Hippocampal formation (tissue), 2 donors: ENCODE results near the gene BBS10.
"Not testable (repeated sequence)": the region's sequence is repeated elsewhere in the genome, so short reads cannot be mapped to it uniquely, and the experiment has no call there.

ENCODE experiments used
- DNase-seq, 2 donors: peaks; one replicate each; lab custom pipeline; 2025; lab: John Stamatoyannopoulos, UW

Gene BBS10

GRCh38 chr12:76348079-76348901, at the start of gene BBS10:
Gene BBS10, minus strand, starts transcription at chr12:76348415. Its CDS starts 57 bp downstream, at chr12:76348358.
- DNase-seq: peak; percentile 89 to 90

GRCh38 chr12:76391461-76391860, 43.2 kb upstream of the BBS10 start:
- DNase-seq: no peak

- DNase-seq: no peak
Observed at GRCh38 chr12:76387614-76388013, 39.4 kb upstream of the BBS10 start.

GRCh38 chr12:76384560-76384959, 36.3 kb upstream of the BBS10 start:
- no peak for DNase-seq

GRCh38 chr12:76383988-76384387, 35.8 kb upstream of the BBS10 start:
- no peak for DNase-seq

- DNase-seq: no peak
Observed at GRCh38 chr12:76379261-76379660, 31.0 kb upstream of the BBS10 start.

- not testable (repeated sequence) for DNase-seq
Observed at GRCh38 chr12:76376876-76377275, 28.7 kb upstream of the BBS10 start.

GRCh38 chr12:76375939-76376338, 27.7 kb upstream of the BBS10 start:
- DNase-seq: no peak

GRCh38 chr12:76375470-76375869, 27.3 kb upstream of the BBS10 start:
- no peak for DNase-seq

GRCh38 chr12:76374386-76375020, 26.3 kb upstream of the BBS10 start:
- no peak for DNase-seq

- no peak for DNase-seq
Observed at GRCh38 chr12:76368230-76368629, 20.0 kb upstream of the BBS10 start.

GRCh38 chr12:76366163-76366562, 17.9 kb upstream of the BBS10 start:
- no peak for DNase-seq

GRCh38 chr12:76364131-76364530, 15.9 kb upstream of the BBS10 start:
- DNase-seq: not testable (repeated sequence)

- no peak for DNase-seq
Observed at GRCh38 chr12:76360316-76360715, 12.1 kb upstream of the BBS10 start.

- DNase-seq: no peak
Observed at GRCh38 chr12:76356071-76356470, 7.9 kb upstream of the BBS10 start.

GRCh38 chr12:76346798-76347420, 1.3 kb downstream of the BBS10 start:
- DNase-seq: peak; percentile 34 to 79

GRCh38 chr12:76346236-76346635, 2.0 kb downstream of the BBS10 start:
- no peak for DNase-seq

- DNase-seq: no peak
Observed at GRCh38 chr12:76345569-76345968, 2.6 kb downstream of the BBS10 start.

GRCh38 chr12:76341436-76342030, 6.7 kb downstream of the BBS10 start:
- DNase-seq: no peak

- DNase-seq: no peak
Observed at GRCh38 chr12:76340680-76341435, 7.4 kb downstream of the BBS10 start.

- no peak for DNase-seq
Observed at GRCh38 chr12:76337583-76337982, 10.6 kb downstream of the BBS10 start.

- no peak for DNase-seq
Observed at GRCh38 chr12:76332606-76333005, 15.6 kb downstream of the BBS10 start.
